ENCODE results near the gene HSD11B1. TPM values are rescaled to one million over a fixed set of nuclear protein-coding genes. Genes with fewer than 3 reads are reported as not detected.

Gene HSD11B1
- total and polyA plus RNA-seq, 2 donors (not counting 1 experiment from before 2014, with no cell fraction given), result 7.1 to 31.5 TPM

DNA sequence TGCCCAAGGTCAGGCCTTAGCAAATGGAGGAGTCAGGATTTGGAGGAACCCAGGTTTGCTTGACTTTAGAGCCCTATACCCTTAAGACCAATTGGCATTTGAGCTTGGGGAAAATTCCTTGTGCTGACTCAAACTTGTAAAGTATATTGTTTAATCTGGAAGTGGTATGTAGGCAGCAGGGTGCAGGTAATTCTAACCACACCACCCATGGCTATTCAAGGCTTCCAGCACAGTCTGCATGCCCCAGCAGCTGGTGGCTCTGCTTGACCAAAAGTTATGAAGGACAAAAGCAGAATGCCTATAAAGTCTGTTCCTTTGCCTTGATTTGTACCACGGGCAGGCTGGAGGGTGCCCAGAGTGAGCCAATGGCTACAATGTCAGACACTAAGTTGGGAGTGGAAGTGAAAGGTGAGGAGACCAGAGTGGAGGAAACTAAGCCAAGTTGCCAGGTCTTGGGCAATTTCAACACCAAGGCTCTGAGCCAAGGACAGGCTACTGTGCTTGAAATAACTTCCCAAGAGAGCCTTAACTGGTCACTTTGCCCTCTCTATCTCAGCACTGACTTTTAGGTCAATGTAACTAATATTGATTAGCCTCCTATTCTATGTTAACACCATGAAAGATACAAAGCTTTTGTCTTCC lies 34.1 kb upstream of the HSD11B1 start:
- TF ChIP-seq, protein P1, sequence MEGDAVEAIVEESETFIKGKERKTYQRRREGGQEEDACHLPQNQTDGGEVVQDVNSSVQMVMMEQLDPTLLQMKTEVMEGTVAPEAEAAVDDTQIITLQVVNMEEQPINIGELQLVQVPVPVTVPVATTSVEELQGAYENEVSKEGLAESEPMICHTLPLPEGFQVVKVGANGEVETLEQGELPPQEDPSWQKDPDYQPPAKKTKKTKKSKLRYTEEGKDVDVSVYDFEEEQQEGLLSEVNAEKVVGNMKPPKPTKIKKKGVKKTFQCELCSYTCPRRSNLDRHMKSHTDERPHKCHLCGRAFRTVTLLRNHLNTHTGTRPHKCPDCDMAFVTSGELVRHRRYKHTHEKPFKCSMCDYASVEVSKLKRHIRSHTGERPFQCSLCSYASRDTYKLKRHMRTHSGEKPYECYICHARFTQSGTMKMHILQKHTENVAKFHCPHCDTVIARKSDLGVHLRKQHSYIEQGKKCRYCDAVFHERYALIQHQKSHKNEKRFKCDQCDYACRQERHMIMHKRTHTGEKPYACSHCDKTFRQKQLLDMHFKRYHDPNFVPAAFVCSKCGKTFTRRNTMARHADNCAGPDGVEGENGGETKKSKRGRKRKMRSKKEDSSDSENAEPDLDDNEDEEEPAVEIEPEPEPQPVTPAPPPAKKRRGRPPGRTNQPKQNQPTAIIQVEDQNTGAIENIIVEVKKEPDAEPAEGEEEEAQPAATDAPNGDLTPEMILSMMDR (conservative IDR thresholded peaks at IDR 0.05 in 1 of 2, IDR thresholded peaks at IDR 0.05 in 1 of 2; ENCODE audit: low read depth in 1 of 2, low read length in 2 of 2), result no peak
- no peak for TF ChIP-seq EZH2 (IDR thresholded peaks at IDR 0.05; ENCODE audit: low read length, missing control alignments)
- H2AFZ ChIP-seq (ENCODE audit: low read length), result no peak overlapping the region
- no peaks in the 10 kb centered on the region for H3K79me2 ChIP-seq (ENCODE audit: control insufficient read depth, insufficient read depth, low read length)
- H3K36me3 ChIP-seq (ENCODE audit: control insufficient read depth, insufficient read depth, low read length), result no peaks in the 10 kb centered on the region
- DNase-seq (ENCODE audit: low read depth in 2 of 2), result no peak
- H3K27ac ChIP-seq (ENCODE audit: insufficient read depth, low read length), result no peak overlapping the region
- H3K4me1 ChIP-seq (ENCODE audit: control insufficient read depth, extremely low read depth, insufficient read depth, low read length), result peaks cover 7% of the 10 kb centered on the region
- no peak overlapping the region for H3K9ac ChIP-seq (ENCODE audit: insufficient read depth, low read length)
- H4K20me1 ChIP-seq (ENCODE audit: control insufficient read depth, extremely low read depth, insufficient read depth, low read length), result no peaks in the 10 kb centered on the region
- no peak overlapping the region for H3K4me3 ChIP-seq (replicated peaks in 1 of 4; ENCODE audit: control extremely low read depth in 1 of 4, insufficient read depth in 1 of 4, low read depth in 3 of 4, low read length in 4 of 4)
- no peaks in the 10 kb centered on the region for H3K27me3 ChIP-seq (ENCODE audit: control insufficient read depth, insufficient read depth, low read length)
- no peaks in the 10 kb centered on the region for H3K9me3 ChIP-seq (ENCODE audit: control insufficient read depth, insufficient read depth, low read depth, low read length)
- no peak overlapping the region for H3K4me2 ChIP-seq (ENCODE audit: extremely low read depth, insufficient read depth, low read length)

DNA sequence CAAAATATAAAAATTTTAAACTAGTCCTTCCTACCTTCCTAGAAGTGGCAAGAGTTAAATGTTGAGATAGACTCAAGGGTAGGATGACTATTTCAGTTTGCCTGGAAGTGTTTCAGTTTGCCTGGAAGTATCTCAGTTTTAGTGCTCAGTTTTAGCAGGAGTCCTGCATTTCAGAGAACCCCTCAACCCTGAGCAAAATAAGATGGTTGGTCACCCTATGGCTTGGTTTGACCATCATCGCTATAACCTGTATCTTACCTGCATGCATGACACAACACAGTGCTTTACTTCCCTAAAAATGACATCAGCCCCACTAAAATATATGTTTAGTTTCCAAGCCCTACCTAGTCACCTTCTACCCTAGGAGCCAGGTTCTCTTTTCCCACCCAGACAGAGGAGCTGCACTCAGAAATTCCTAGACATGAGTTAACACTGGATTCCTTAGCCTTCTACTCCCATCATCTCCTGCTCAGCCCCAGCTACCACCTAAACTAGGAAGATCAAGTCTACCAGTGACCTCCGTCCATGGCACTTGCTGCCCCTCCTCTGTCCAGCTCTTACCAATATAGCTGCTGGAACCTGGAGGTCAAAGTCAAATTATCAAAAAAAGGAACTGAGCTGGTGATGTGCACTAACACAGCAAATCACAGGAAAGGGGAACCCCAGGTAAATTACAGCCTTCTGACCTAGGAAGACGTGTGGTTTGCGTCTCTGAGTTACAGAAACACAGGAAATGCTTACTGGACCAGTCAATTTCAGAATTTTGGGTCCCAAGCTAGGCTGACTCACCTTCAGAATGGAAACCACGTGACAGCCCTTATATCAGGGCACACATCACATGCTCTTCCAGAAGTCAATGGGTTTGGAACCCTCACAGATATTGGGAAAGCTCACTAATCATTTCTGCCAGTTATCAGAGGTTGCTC lies 31.7 kb upstream of the HSD11B1 start:
- Histone ChIP-seq H3K79me2 (ENCODE audit: control insufficient read depth, insufficient read depth, low read length) (no peaks in the 10 kb centered on the region), H3K4me3 (replicated peaks in 1 of 4; ENCODE audit: control extremely low read depth in 1 of 4, insufficient read depth in 1 of 4, low read depth in 3 of 4, low read length in 4 of 4) (no peak overlapping the region), H3K27ac (ENCODE audit: insufficient read depth, low read length) (no peak overlapping the region), H4K20me1 (ENCODE audit: control insufficient read depth, extremely low read depth, insufficient read depth, low read length) (no peaks in the 10 kb centered on the region), H3K4me1 (ENCODE audit: control insufficient read depth, extremely low read depth, insufficient read depth, low read length) (peaks cover 9% of the 10 kb centered on the region), H2AFZ (ENCODE audit: low read length) (no peak overlapping the region), H3K4me2 (ENCODE audit: extremely low read depth, insufficient read depth, low read length) (no peak overlapping the region), H3K36me3 (ENCODE audit: control insufficient read depth, insufficient read depth, low read length) (no peaks in the 10 kb centered on the region), H3K27me3 (ENCODE audit: control insufficient read depth, insufficient read depth, low read length) (no peaks in the 10 kb centered on the region), H3K9me3 (ENCODE audit: control insufficient read depth, insufficient read depth, low read depth, low read length) (no peaks in the 10 kb centered on the region), H3K9ac (ENCODE audit: insufficient read depth, low read length) (no peak overlapping the region)
- TF ChIP-seq, protein P1 (conservative IDR thresholded peaks at IDR 0.05 in 1 of 2, IDR thresholded peaks at IDR 0.05 in 1 of 2; ENCODE audit: low read depth in 1 of 2, low read length in 2 of 2), result no peak
- TF ChIP-seq EZH2 (IDR thresholded peaks at IDR 0.05; ENCODE audit: low read length, missing control alignments), result no peak
- DNase-seq (ENCODE audit: low read depth in 2 of 2), result peak in 1 of 2 donors; percentile 54

DNA sequence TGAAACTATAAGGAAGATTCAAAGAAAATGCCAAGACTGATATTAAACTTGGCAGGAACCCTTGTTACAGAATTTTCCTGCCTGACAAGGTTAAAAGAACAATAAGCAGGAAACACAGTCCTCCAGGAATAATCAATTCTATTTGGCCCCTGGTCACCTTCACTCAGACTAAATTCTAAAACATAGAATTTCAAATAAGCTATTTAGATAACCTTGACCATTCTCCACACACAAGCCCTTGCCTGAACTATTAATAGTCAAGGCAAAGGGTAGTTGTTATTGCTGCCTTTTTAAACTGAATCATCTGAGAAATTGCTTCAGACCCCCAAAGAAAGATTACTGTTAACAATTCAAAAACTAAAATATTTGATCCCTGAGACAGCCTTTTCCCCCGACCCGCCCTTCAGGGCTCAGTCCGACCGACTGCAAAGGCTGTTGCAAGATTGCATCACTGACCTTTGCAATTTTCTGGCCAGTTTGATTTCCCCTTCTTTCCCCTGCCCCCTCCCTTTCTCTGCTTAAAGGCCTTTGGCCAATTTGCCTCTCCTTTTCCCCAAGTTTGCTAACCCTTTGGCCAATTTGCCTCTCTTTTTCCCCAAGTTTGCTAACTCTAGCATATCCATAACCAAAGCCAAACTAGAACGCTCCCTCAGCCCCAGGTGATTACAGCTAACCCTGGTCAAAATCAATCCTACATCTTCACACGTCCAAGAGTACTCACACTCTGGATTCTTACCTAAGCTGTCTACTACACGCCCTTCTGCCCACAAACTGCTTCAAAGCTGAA lies 30.8 kb upstream of the HSD11B1 start:
- Histone ChIP-seq H3K4me3 (replicated peaks in 1 of 4; ENCODE audit: control extremely low read depth in 1 of 4, insufficient read depth in 1 of 4, low read depth in 3 of 4, low read length in 4 of 4) (no peak overlapping the region), H3K9ac (ENCODE audit: insufficient read depth, low read length) (no peak overlapping the region), H3K27ac (ENCODE audit: insufficient read depth, low read length) (no peak overlapping the region), H2AFZ (ENCODE audit: low read length) (no peak overlapping the region), H3K4me1 (ENCODE audit: control insufficient read depth, extremely low read depth, insufficient read depth, low read length) (peaks cover 9% of the 10 kb centered on the region), H3K27me3 (ENCODE audit: control insufficient read depth, insufficient read depth, low read length) (no peaks in the 10 kb centered on the region), H3K4me2 (ENCODE audit: extremely low read depth, insufficient read depth, low read length) (no peak overlapping the region), H3K36me3 (ENCODE audit: control insufficient read depth, insufficient read depth, low read length) (no peaks in the 10 kb centered on the region), H3K79me2 (ENCODE audit: control insufficient read depth, insufficient read depth, low read length) (no peaks in the 10 kb centered on the region), H3K9me3 (ENCODE audit: control insufficient read depth, insufficient read depth, low read depth, low read length) (no peaks in the 10 kb centered on the region), H4K20me1 (ENCODE audit: control insufficient read depth, extremely low read depth, insufficient read depth, low read length) (no peaks in the 10 kb centered on the region)
- TF ChIP-seq, protein P1 (conservative IDR thresholded peaks at IDR 0.05 in 1 of 2, IDR thresholded peaks at IDR 0.05 in 1 of 2; ENCODE audit: low read depth in 1 of 2, low read length in 2 of 2), result no peak
- no peak for TF ChIP-seq EZH2 (IDR thresholded peaks at IDR 0.05; ENCODE audit: low read length, missing control alignments)
- DNase-seq (ENCODE audit: low read depth in 2 of 2), result peak in 1 of 2 donors; percentile 77
